Fibroblast of lung (primary cell): ENCODE measurements around the gene CROCC. TPM values are rescaled to one million over a fixed set of nuclear protein-coding genes. Genes with fewer than 3 reads are reported as not detected.
"Not testable (repeated sequence)": the region's sequence is repeated elsewhere in the genome, so short reads cannot be mapped to it uniquely, and the experiment has no call there.

Experiments
- DNase-seq, 2 donors: peaks; one replicate each; pipeline versions ENCODE4 v3.0.0 to v3.0.0-alpha.2; 2010; ENCODE audit warnings: low read depth in 2 of 2
- H2AFZ ChIP-seq: 2 replicates; pipeline ENCODE4 v1.5.1; 2012; ENCODE audit warnings: low read length, control low read depth, inconsistent platforms
- H3K27ac ChIP-seq: 2 replicates; pipeline ENCODE4 v1.5.1; 2011; ENCODE audit warnings: low read length, control low read depth; ENCODE audit not compliant: insufficient read depth
- H3K27me3 ChIP-seq: 2 replicates; pipeline ENCODE4 v1.5.1; 2011; ENCODE audit warnings: mild to moderate bottlenecking, low read length; ENCODE audit not compliant: control insufficient read depth, insufficient read depth
- H3K36me3 ChIP-seq: 2 replicates; pipeline ENCODE4 v1.5.1; 2011; ENCODE audit warnings: low read length; ENCODE audit not compliant: control insufficient read depth, insufficient read depth
- H3K4me1 ChIP-seq: 2 replicates; pipeline ENCODE4 v1.5.1; 2011; ENCODE audit warnings: low read length; ENCODE audit not compliant: control insufficient read depth, insufficient read depth; ENCODE audit errors: extremely low read depth
- H3K4me2 ChIP-seq: 2 replicates; pipeline ENCODE4 v1.5.1; 2011; ENCODE audit warnings: low read length, control low read depth; ENCODE audit not compliant: insufficient read depth; ENCODE audit errors: extremely low read depth
- H3K4me3 ChIP-seq, 4 experiments: fragments of 200-600 bp in 1 of 4; sonication (generic) in 1 of 4; replicated peaks in 1 of 4; 2 replicates each; pipeline ENCODE4 v1.5.1; 2011 to 2016; ENCODE audit warnings: low read length in 4 of 4, low read depth in 3 of 4, mild to moderate bottlenecking in 3 of 4, control low read depth in 2 of 4, inconsistent platforms in 1 of 4, mixed read lengths in 1 of 4; ENCODE audit not compliant: insufficient read depth in 1 of 4; ENCODE audit errors: control extremely low read depth in 1 of 4
- H3K79me2 ChIP-seq: 2 replicates; pipeline ENCODE4 v1.5.1; 2012; ENCODE audit warnings: mild to moderate bottlenecking, low read length, inconsistent platforms; ENCODE audit not compliant: control insufficient read depth, insufficient read depth
- H3K9ac ChIP-seq: 2 replicates; pipeline ENCODE4 v1.5.1; 2011; ENCODE audit warnings: mild to moderate bottlenecking, low read length, control low read depth; ENCODE audit not compliant: insufficient read depth
- H3K9me3 ChIP-seq: 2 replicates; pipeline ENCODE4 v1.5.1; 2012; ENCODE audit warnings: low read depth, low read length; ENCODE audit not compliant: control insufficient read depth, insufficient read depth
- H4K20me1 ChIP-seq: 2 replicates; pipeline ENCODE4 v1.5.1; 2011; ENCODE audit warnings: low read length; ENCODE audit not compliant: control insufficient read depth, insufficient read depth; ENCODE audit errors: extremely low read depth
- CTCF ChIP-seq, 2 donors: IDR thresholded peaks in 1 of 2; conservative IDR thresholded peaks in 1 of 2; 1 replicate in 1 of 2; 2 replicates in 1 of 2; pipeline ENCODE4 v1.5.1; 2011 to 2012; ENCODE audit warnings: low read length in 2 of 2, control low read depth in 1 of 2, inconsistent platforms in 1 of 2, low read depth in 1 of 2, mild to moderate bottlenecking in 1 of 2
- EZH2 ChIP-seq: IDR thresholded peaks from 2 replicates; pipeline ENCODE4 v1.5.1; 2012; ENCODE audit warnings: low read length, control low read depth, mild to moderate bottlenecking; ENCODE audit errors: missing control alignments
- polyA plus RNA-seq, 2 donors: library from polyadenylated mRNA; depleted of rRNA in 1 of 2; stranded (reverse) in 1 of 2; unstranded in 1 of 2; fragments of >200 nt; gene quantifications; 2 replicates each; pipeline ENCODE4 v1.2.1, GENCODE V29; 2011 to 2012; ENCODE audit warnings: missing spikeins in 1 of 2
- total RNA-seq: library from RNA; depleted of rRNA; stranded (reverse); fragments of >200 nt; gene quantifications from 2 replicates; pipeline ENCODE4 v1.2.1, GENCODE V29; 2014

The CROCC gene
- total and polyA plus RNA-seq, 2 donors (not counting 1 experiment from before 2014, with no cell fraction given): 3.8 to 20.3 TPM

- H3K27ac ChIP-seq: no peak overlapping the region
- H3K79me2 ChIP-seq: no peaks in the 10 kb centered on the region
- H3K4me3 ChIP-seq: no peak overlapping the region
- no peaks in the 10 kb centered on the region for H4K20me1 ChIP-seq
- H3K9me3 ChIP-seq: no peaks in the 10 kb centered on the region
- H3K27me3 ChIP-seq: peaks cover 13% of the 10 kb centered on the region
- H3K4me2 ChIP-seq: no peak overlapping the region
- TF ChIP-seq CTCF (conservative IDR thresholded peaks at IDR 0.05 in 1 of 2, IDR thresholded peaks at IDR 0.05 in 1 of 2; ENCODE audit: low read depth in 1 of 2, low read length in 2 of 2) (no peak), EZH2 (no peak)
- H3K4me1 ChIP-seq: no peaks in the 10 kb centered on the region
- DNase-seq: no peak
- no peaks in the 10 kb centered on the region for H3K36me3 ChIP-seq
- H2AFZ ChIP-seq: no peak overlapping the region
- H3K9ac ChIP-seq: no peak overlapping the region
Measured at GRCh38 chr1:16882986-16883385, 38.7 kb upstream of the CROCC start.

GRCh38 chr1:16884487-16884886 lies 37.2 kb upstream of the CROCC start:
- not testable (repeated sequence) for H3K79me2 ChIP-seq, H3K9me3 ChIP-seq, H3K9ac ChIP-seq, H3K4me2 ChIP-seq, H3K4me1 ChIP-seq, DNase-seq, H3K36me3 ChIP-seq, H4K20me1 ChIP-seq, H3K4me3 ChIP-seq, H3K27ac ChIP-seq, H2AFZ ChIP-seq
- H3K27me3 ChIP-seq: peaks cover 13% of the 10 kb centered on the region

GRCh38 chr1:16886860-16887605 lies 34.7 kb upstream of the CROCC start:
- H3K9me3 ChIP-seq: no peaks in the 10 kb centered on the region
- TF ChIP-seq CTCF (conservative IDR thresholded peaks at IDR 0.05 in 1 of 2, IDR thresholded peaks at IDR 0.05 in 1 of 2; ENCODE audit: low read depth in 1 of 2, low read length in 2 of 2) (no peak), EZH2 (no peak)
- H3K79me2 ChIP-seq: no peaks in the 10 kb centered on the region
- no peaks in the 10 kb centered on the region for H3K36me3 ChIP-seq
- no peak for DNase-seq
- no peak overlapping the region for H3K9ac ChIP-seq
- no peaks in the 10 kb centered on the region for H4K20me1 ChIP-seq
- no peak overlapping the region for H3K4me3 ChIP-seq
- H3K27ac ChIP-seq: no peak overlapping the region
- no peak overlapping the region for H2AFZ ChIP-seq
- H3K27me3 ChIP-seq: peaks cover 10% of the 10 kb centered on the region
- no peaks in the 10 kb centered on the region for H3K4me1 ChIP-seq
- no peak overlapping the region for H3K4me2 ChIP-seq
